Activated CD8-positive, alpha-beta memory T cell treated with anti-CD3 and anti-CD28 coated beads, Interleukin-2, amount 50 U/mL, for 48 hours (primary cell): ENCODE measurements around the gene SLC27A2.
"Not testable (repeated sequence)": the region's sequence is repeated elsewhere in the genome, so short reads cannot be mapped to it uniquely, and the experiment has no call there.

ENCODE experiments used
- DNase-seq: peaks from one replicate; pipeline ENCODE4 v3.0.0-alpha.2; 2020

SLC27A2 gene

GRCh38 chr15:50164458-50164857, 17.5 kb upstream of the SLC27A2 start:
- DNase-seq, result no peak

GRCh38 chr15:50166216-50166615, 15.8 kb upstream of the SLC27A2 start:
- no peak for DNase-seq

- DNase-seq, result no peak
Observed at GRCh38 chr15:50167110-50167509, 14.9 kb upstream of the SLC27A2 start.

- no peak for DNase-seq
Observed at GRCh38 chr15:50168379-50168778, 13.6 kb upstream of the SLC27A2 start.

GRCh38 chr15:50168783-50169411, 13.1 kb upstream of the SLC27A2 start:
- DNase-seq, result no peak

- DNase-seq, result not testable (repeated sequence)
Observed at GRCh38 chr15:50172360-50172895, 9.6 kb upstream of the SLC27A2 start.

- DNase-seq, result no peak
Observed at GRCh38 chr15:50176869-50177268, 5.1 kb upstream of the SLC27A2 start.

- DNase-seq, result no peak
Observed at GRCh38 chr15:50180091-50180490, 1.9 kb upstream of the SLC27A2 start.

- DNase-seq, result no peak
Observed at GRCh38 chr15:50180582-50180981, 1.4 kb upstream of the SLC27A2 start.

GRCh38 chr15:50181201-50181968, 611 bp upstream of the SLC27A2 start:
- no peak for DNase-seq

- DNase-seq, result peak; percentile 80
Observed at GRCh38 chr15:50182219-50183013, 420 bp downstream of the SLC27A2 start.

- DNase-seq, result peak; percentile 59
Observed at GRCh38 chr15:50183112-50183794, 1.3 kb downstream of the SLC27A2 start.

- DNase-seq, result no peak
Observed at GRCh38 chr15:50184863-50185504, 3.0 kb downstream of the SLC27A2 start.

GRCh38 chr15:50186090-50186489, 4.1 kb downstream of the SLC27A2 start:
- no peak for DNase-seq

GRCh38 chr15:50186752-50187151, 4.8 kb downstream of the SLC27A2 start:
- DNase-seq, result no peak

GRCh38 chr15:50187525-50187924, 5.5 kb downstream of the SLC27A2 start:
- DNase-seq, result no peak

- no peak for DNase-seq
Observed at GRCh38 chr15:50187997-50188396, 6.0 kb downstream of the SLC27A2 start.

GRCh38 chr15:50188793-50189192, 6.8 kb downstream of the SLC27A2 start:
- not testable (repeated sequence) for DNase-seq

GRCh38 chr15:50189633-50190032, 7.6 kb downstream of the SLC27A2 start:
- DNase-seq, result no peak

- DNase-seq, result no peak
Observed at GRCh38 chr15:50190166-50190570, 8.2 kb downstream of the SLC27A2 start.

- DNase-seq, result no peak
Observed at GRCh38 chr15:50190723-50191122, 8.7 kb downstream of the SLC27A2 start.

- DNase-seq, result no peak
Observed at GRCh38 chr15:50192164-50192563, 10.2 kb downstream of the SLC27A2 start.
